Adipocyte (in vitro differentiated cells): ENCODE results near the gene CLSTN3.
A peak's percentile ranks its signal among the peaks of the same experiment; 100 is the strongest.

Source experiments
- DNase-seq: peaks from one replicate; pipeline ENCODE4 v3.0.0-alpha.2; 2015; ENCODE audit warnings: low read depth
- H3K27me3 ChIP-seq: replicated peaks from 2 replicates; pipeline ENCODE4 v1.7.0; 2013; ENCODE audit warnings: mild to moderate bottlenecking, low read length, moderate library complexity; ENCODE audit not compliant: control insufficient read depth, insufficient read depth
- H3K36me3 ChIP-seq: 2 replicates; pipeline ENCODE4 v1.7.0; 2013; ENCODE audit warnings: low read length, mild to moderate bottlenecking, moderate library complexity; ENCODE audit not compliant: control insufficient read depth, insufficient read depth, severe bottlenecking
- H3K4me1 ChIP-seq: 2 replicates; pipeline ENCODE4 v1.7.0; 2013; ENCODE audit warnings: mild to moderate bottlenecking, low read length, moderate library complexity; ENCODE audit not compliant: control insufficient read depth, insufficient read depth
- H3K4me3 ChIP-seq: 2 replicates; pipeline ENCODE4 v1.7.0; 2013; ENCODE audit warnings: mild to moderate bottlenecking, low read length, moderate library complexity
- H3K9ac ChIP-seq: 2 replicates; pipeline ENCODE4 v1.7.0; 2013; ENCODE audit warnings: mild to moderate bottlenecking, low read length, moderate library complexity
- H3K9me3 ChIP-seq: 2 replicates; pipeline ENCODE4 v1.7.0; 2013; ENCODE audit warnings: mild to moderate bottlenecking, low read length, moderate library complexity; ENCODE audit not compliant: control insufficient read depth

CLSTN3 gene

GRCh38 chr12:7116916-7117315 is 13.3 kb upstream of the CLSTN3 start:
- Histone ChIP-seq H3K9ac (no peak overlapping the region), H3K4me1 (peaks cover 16% of the 10 kb centered on the region), H3K36me3 (peaks cover 24% of the 10 kb centered on the region), H3K4me3 (no peak overlapping the region), H3K9me3 (no peaks in the 10 kb centered on the region), H3K27me3 (no peaks in the 10 kb centered on the region)
- no peak for DNase-seq

GRCh38 chr12:7117670-7118069 is 12.5 kb upstream of the CLSTN3 start:
- no peaks in the 10 kb centered on the region for H3K9me3 ChIP-seq
- peaks cover 12% of the 10 kb centered on the region for H3K4me1 ChIP-seq
- peaks cover 24% of the 10 kb centered on the region for H3K36me3 ChIP-seq
- no peaks in the 10 kb centered on the region for H3K27me3 ChIP-seq
- no peak overlapping the region for H3K9ac ChIP-seq
- no peak overlapping the region for H3K4me3 ChIP-seq
- no peak for DNase-seq

GRCh38 chr12:7118881-7119280 is 11.3 kb upstream of the CLSTN3 start:
- peaks cover 24% of the 10 kb centered on the region for H3K36me3 ChIP-seq
- H3K4me1 ChIP-seq, result peaks cover 10% of the 10 kb centered on the region
- no peaks in the 10 kb centered on the region for H3K27me3 ChIP-seq
- no peaks in the 10 kb centered on the region for H3K9me3 ChIP-seq
- no peak overlapping the region for H3K4me3 ChIP-seq
- no peak for DNase-seq
- no peak overlapping the region for H3K9ac ChIP-seq

GRCh38 chr12:7120166-7120565 is 10.0 kb upstream of the CLSTN3 start:
- Histone ChIP-seq H3K9me3 (no peaks in the 10 kb centered on the region), H3K9ac (no peak overlapping the region), H3K4me1 (peaks cover 10% of the 10 kb centered on the region), H3K27me3 (no peaks in the 10 kb centered on the region), H3K4me3 (no peak overlapping the region), H3K36me3 (peaks cover 20% of the 10 kb centered on the region)
- no peak for DNase-seq

- H3K4me1 ChIP-seq, result peaks cover 10% of the 10 kb centered on the region
- H3K9ac ChIP-seq, result no peak overlapping the region
- H3K36me3 ChIP-seq, result peaks cover 9% of the 10 kb centered on the region
- H3K27me3 ChIP-seq, result no peaks in the 10 kb centered on the region
- no peaks in the 10 kb centered on the region for H3K9me3 ChIP-seq
- no peak for DNase-seq
- no peak overlapping the region for H3K4me3 ChIP-seq
Observed at GRCh38 chr12:7121324-7121723, 8.8 kb upstream of the CLSTN3 start.

GRCh38 chr12:7122811-7123769 is 7.1 kb upstream of the CLSTN3 start:
- Histone ChIP-seq H3K9me3 (no peaks in the 10 kb centered on the region), H3K36me3 (peaks cover 8% of the 10 kb centered on the region), H3K4me1 (peaks cover 10% of the 10 kb centered on the region), H3K4me3 (no peak overlapping the region), H3K27me3 (peaks cover 7% of the 10 kb centered on the region), H3K9ac (no peak overlapping the region)
- DNase-seq, result no peak

GRCh38 chr12:7123806-7124522 is 6.2 kb upstream of the CLSTN3 start:
- DNase-seq, result no peak

GRCh38 chr12:7125632-7126227 is 4.4 kb upstream of the CLSTN3 start:
- no peak overlapping the region for H3K4me3 ChIP-seq
- no peak for DNase-seq
- H3K27me3 ChIP-seq, result peaks cover 24% of the 10 kb centered on the region
- H3K9me3 ChIP-seq, result no peaks in the 10 kb centered on the region
- H3K9ac ChIP-seq, result no peak overlapping the region
- H3K4me1 ChIP-seq, result peaks cover 17% of the 10 kb centered on the region
- H3K36me3 ChIP-seq, result no peaks in the 10 kb centered on the region

More at GRCh38 chr12:7123806-7124522, 6.2 kb upstream of the CLSTN3 start:
- Histone ChIP-seq H3K4me1 (peaks cover 10% of the 10 kb centered on the region), H3K9me3 (no peaks in the 10 kb centered on the region), H3K36me3 (peaks cover 3% of the 10 kb centered on the region), H3K27me3 (peaks cover 15% of the 10 kb centered on the region), H3K9ac (no peak overlapping the region), H3K4me3 (no peak overlapping the region)

- no peak overlapping the region for H3K4me3 ChIP-seq
- no peak for DNase-seq
Observed at GRCh38 chr12:7127916-7128626, 2.1 kb upstream of the CLSTN3 start.

GRCh38 chr12:7128681-7129286 is 1.4 kb upstream of the CLSTN3 start, which contains the start of gene RBP5:
Gene RBP5, minus strand, starts transcription at chr12:7128889. Its CDS starts 114 bp downstream, at chr12:7128775.
- no peak for DNase-seq
- H3K27me3 ChIP-seq, result peaks cover 34% of the 10 kb centered on the region
- H3K36me3 ChIP-seq, result no peaks in the 10 kb centered on the region
- H3K9ac ChIP-seq, result no peak within 1 kb of the TSS
- H3K4me3 ChIP-seq, result peak within 1 kb of the TSS; percentile 57
- H3K9me3 ChIP-seq, result no peaks in the 10 kb centered on the region
- H3K4me1 ChIP-seq, result peaks cover 7% of the 10 kb centered on the region

More at GRCh38 chr12:7127916-7128626, 2.1 kb upstream of the CLSTN3 start:
- H3K27me3 ChIP-seq, result peaks cover 34% of the 10 kb centered on the region
- no peaks in the 10 kb centered on the region for H3K9me3 ChIP-seq
- H3K9ac ChIP-seq, result no peak overlapping the region
- H3K4me1 ChIP-seq, result peaks cover 10% of the 10 kb centered on the region
- no peaks in the 10 kb centered on the region for H3K36me3 ChIP-seq
